ENCODE measurements around the gene RBP5. TPM values are rescaled to one million over a fixed set of nuclear protein-coding genes. Genes with fewer than 3 reads are reported as not detected.
A peak's percentile ranks its signal among the peaks of the same experiment; 100 is the strongest.
"Not testable (repeated sequence)": the region's sequence is repeated elsewhere in the genome, so short reads cannot be mapped to it uniquely, and the experiment has no call there.

The RBP5 gene
- total and polyA plus RNA-seq, 2 donors (not counting 1 experiment from before 2014, with no cell fraction given), result not detected

- Histone ChIP-seq H3K9ac (ENCODE audit: insufficient read depth, low read length) (peak overlapping the region; percentile 87), H3K27me3 (ENCODE audit: control insufficient read depth, insufficient read depth, low read length) (no peaks in the 10 kb centered on the region), H3K79me2 (ENCODE audit: control insufficient read depth, insufficient read depth, low read length) (peaks cover 11% of the 10 kb centered on the region), H2AFZ (ENCODE audit: low read length) (peak overlapping the region; percentile 48), H3K4me1 (ENCODE audit: control insufficient read depth, extremely low read depth, insufficient read depth, low read length) (peaks cover 5% of the 10 kb centered on the region), H3K36me3 (ENCODE audit: control insufficient read depth, insufficient read depth, low read length) (peaks cover 1% of the 10 kb centered on the region), H3K27ac (ENCODE audit: insufficient read depth, low read length) (peak overlapping the region; percentile 97), H3K4me2 (ENCODE audit: extremely low read depth, insufficient read depth, low read length) (peak overlapping the region; percentile 98), H4K20me1 (ENCODE audit: control insufficient read depth, extremely low read depth, insufficient read depth, low read length) (no peaks in the 10 kb centered on the region), H3K9me3 (ENCODE audit: control insufficient read depth, insufficient read depth, low read depth, low read length) (no peaks in the 10 kb centered on the region), H3K4me3 (replicated peaks in 1 of 4; ENCODE audit: control extremely low read depth in 1 of 4, insufficient read depth in 1 of 4, low read depth in 3 of 4, low read length in 4 of 4) (peak overlapping the region; percentile 72 to 86 (median 84))
- peak; percentile 74 to 78 for DNase-seq (ENCODE audit: low read depth in 2 of 2)
- no peak for TF ChIP-seq EZH2 (IDR thresholded peaks at IDR 0.05; ENCODE audit: low read length, missing control alignments)
- TF ChIP-seq CTCF (conservative IDR thresholded peaks at IDR 0.05 in 1 of 2, IDR thresholded peaks at IDR 0.05 in 1 of 2; ENCODE audit: low read depth in 1 of 2, low read length in 2 of 2), result no peak
These were observed 20.5 kb downstream of the RBP5 start for GRCh38 chr12:7108003-7108795.

- Histone ChIP-seq H3K79me2 (ENCODE audit: control insufficient read depth, insufficient read depth, low read length) (peaks cover 11% of the 10 kb centered on the region), H3K36me3 (ENCODE audit: control insufficient read depth, insufficient read depth, low read length) (peaks cover 1% of the 10 kb centered on the region), H2AFZ (ENCODE audit: low read length) (no peak overlapping the region), H3K9me3 (ENCODE audit: control insufficient read depth, insufficient read depth, low read depth, low read length) (no peaks in the 10 kb centered on the region), H3K9ac (ENCODE audit: insufficient read depth, low read length) (peak overlapping the region; percentile 87), H3K27ac (ENCODE audit: insufficient read depth, low read length) (peak overlapping the region; percentile 97), H3K4me2 (ENCODE audit: extremely low read depth, insufficient read depth, low read length) (peak overlapping the region; percentile 98), H3K27me3 (ENCODE audit: control insufficient read depth, insufficient read depth, low read length) (no peaks in the 10 kb centered on the region), H3K4me3 (replicated peaks in 1 of 4; ENCODE audit: control extremely low read depth in 1 of 4, insufficient read depth in 1 of 4, low read depth in 3 of 4, low read length in 4 of 4) (peak overlapping the region; percentile 72 to 86 (median 84)), H4K20me1 (ENCODE audit: control insufficient read depth, extremely low read depth, insufficient read depth, low read length) (no peaks in the 10 kb centered on the region), H3K4me1 (ENCODE audit: control insufficient read depth, extremely low read depth, insufficient read depth, low read length) (peaks cover 5% of the 10 kb centered on the region)
- TF ChIP-seq EZH2 (IDR thresholded peaks at IDR 0.05; ENCODE audit: low read length, missing control alignments) (no peak), CTCF (conservative IDR thresholded peaks at IDR 0.05 in 1 of 2, IDR thresholded peaks at IDR 0.05 in 1 of 2; ENCODE audit: low read depth in 1 of 2, low read length in 2 of 2) (no peak)
- no peak for DNase-seq (ENCODE audit: low read depth in 2 of 2)
These were observed 21.1 kb downstream of the RBP5 start for GRCh38 chr12:7107636-7108002.

DNA sequence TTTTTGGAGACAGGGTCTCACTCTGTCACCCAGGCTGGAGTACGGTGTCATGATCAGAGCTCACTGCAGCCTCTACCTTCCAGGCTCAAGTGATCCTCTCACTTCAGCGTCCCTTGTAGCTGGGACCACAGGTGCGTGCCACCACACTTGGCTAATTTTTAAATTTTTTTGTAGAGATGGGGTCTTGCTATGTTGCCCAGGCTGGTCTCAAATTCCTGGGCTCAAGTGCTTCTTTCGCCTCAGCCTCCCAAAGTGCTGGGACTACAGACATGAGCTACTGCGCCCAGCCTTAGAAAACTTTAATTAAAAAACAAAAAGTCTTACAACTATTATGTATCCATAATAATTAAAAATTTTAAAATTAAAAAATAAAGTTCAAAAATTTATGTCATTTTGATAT is 21.5 kb downstream of the RBP5 start:
- not testable (repeated sequence) for H3K9me3 ChIP-seq (ENCODE audit: control insufficient read depth, insufficient read depth, low read depth, low read length); H3K27ac ChIP-seq (ENCODE audit: insufficient read depth, low read length); H3K27me3 ChIP-seq (ENCODE audit: control insufficient read depth, insufficient read depth, low read length); H3K4me1 ChIP-seq (ENCODE audit: control insufficient read depth, extremely low read depth, insufficient read depth, low read length); H4K20me1 ChIP-seq (ENCODE audit: control insufficient read depth, extremely low read depth, insufficient read depth, low read length); H3K36me3 ChIP-seq (ENCODE audit: control insufficient read depth, insufficient read depth, low read length); DNase-seq (ENCODE audit: low read depth in 2 of 2); H2AFZ ChIP-seq (ENCODE audit: low read length); H3K9ac ChIP-seq (ENCODE audit: insufficient read depth, low read length); H3K4me2 ChIP-seq (ENCODE audit: extremely low read depth, insufficient read depth, low read length)
- Histone ChIP-seq H3K4me3 (replicated peaks in 1 of 4; ENCODE audit: control extremely low read depth in 1 of 4, insufficient read depth in 1 of 4, low read depth in 3 of 4, low read length in 4 of 4) (peak overlapping the region in 2 of 4 experiments; percentile 82 to 85), H3K79me2 (ENCODE audit: control insufficient read depth, insufficient read depth, low read length) (peaks cover 11% of the 10 kb centered on the region)

All from fibroblast of lung (primary cell).